SK-N-SH treated with all-trans-retinoic acid at 6 μM for 48 hours (cell line): ENCODE results near the gene CES3.
"Not testable (repeated sequence)": the region's sequence is repeated elsewhere in the genome, so short reads cannot be mapped to it uniquely, and the experiment has no call there.

ENCODE experiments used
- ATAC-seq: fragments of 200-7000 bp; cut with Tn5 transposase; 3 replicates; pipeline ENCODE4 v1.9.1; 2020; ENCODE audit warnings: mild to moderate bottlenecking, moderate library complexity
- ARNTL ChIP-seq: fragments of 450-650 bp; formaldehyde crosslinking; IDR thresholded peaks from 2 replicates; pipeline ENCODE4 v1.5.0; 2020; ENCODE audit warnings: low read depth, mild to moderate bottlenecking, moderate library complexity, borderline replicate concordance
- BACH2 ChIP-seq: fragments of 250-450 bp; sonication (Bioruptor Pico); IDR thresholded peaks from 2 replicates; pipeline ENCODE4 v1.9.0; 2021; ENCODE audit warnings: mild to moderate bottlenecking, borderline replicate concordance
- CREB5 ChIP-seq: fragments of 250-450 bp; sonication (Bioruptor Pico); IDR thresholded peaks from 2 replicates; pipeline ENCODE4 v1.5.1; 2020; ENCODE audit warnings: low read depth, mild to moderate bottlenecking, moderate library complexity
- CSDC2 ChIP-seq: fragments of 250-450 bp; sonication (Bioruptor Pico); IDR thresholded peaks from 2 replicates; pipeline ENCODE4 v1.5.0; 2020; ENCODE audit warnings: mild to moderate bottlenecking, moderate library complexity
- CSRNP3 ChIP-seq: fragments of 250-450 bp; sonication (Bioruptor Pico); IDR thresholded peaks from 2 replicates; pipeline ENCODE4 v1.5.1; 2021; ENCODE audit warnings: mild to moderate bottlenecking, moderate library complexity
- ESRRG ChIP-seq: fragments of 250-450 bp; sonication (Bioruptor Pico); IDR thresholded peaks from 2 replicates; pipeline ENCODE4 v1.6.1; 2021; ENCODE audit warnings: mild to moderate bottlenecking
- GLIS3 ChIP-seq: fragments of 250-450 bp; sonication (Bioruptor Pico); IDR thresholded peaks from 2 replicates; pipeline ENCODE4 v1.5.0; 2020; ENCODE audit warnings: mild to moderate bottlenecking, moderate library complexity
- PATZ1 ChIP-seq: fragments of 250-450 bp; sonication (Bioruptor Pico); IDR thresholded peaks from 2 replicates; pipeline ENCODE4 v1.8.0; 2020; ENCODE audit warnings: mild to moderate bottlenecking, moderate library complexity, borderline replicate concordance
- POU6F1 ChIP-seq: fragments of 250-450 bp; sonication (Bioruptor Pico); IDR thresholded peaks from 2 replicates; pipeline ENCODE4 v1.8.0; 2021; ENCODE audit warnings: low read depth, mild to moderate bottlenecking, moderate library complexity, borderline replicate concordance
- PPARA ChIP-seq: fragments of 250-450 bp; sonication (Bioruptor Pico); IDR thresholded peaks from 2 replicates; pipeline ENCODE4 v1.5.0; 2020; ENCODE audit warnings: mild to moderate bottlenecking, borderline replicate concordance
- RARB ChIP-seq: fragments of 250-450 bp; sonication (Bioruptor Pico); IDR thresholded peaks from 2 replicates; pipeline ENCODE4 v1.8.0; 2021; ENCODE audit warnings: mild to moderate bottlenecking, moderate library complexity
- SNAI2 ChIP-seq: fragments of 250-450 bp; sonication (Bioruptor Pico); IDR thresholded peaks from 2 replicates; pipeline ENCODE4 v1.5.0; 2020; ENCODE audit warnings: mild to moderate bottlenecking, moderate library complexity
- TCF4 ChIP-seq: fragments of 250-450 bp; sonication (Bioruptor Pico); IDR thresholded peaks from 2 replicates; pipeline ENCODE4 v1.8.0; 2021; ENCODE audit warnings: mild to moderate bottlenecking, moderate library complexity, borderline replicate concordance
- TOX ChIP-seq: fragments of 250-450 bp; sonication (Bioruptor Pico); IDR thresholded peaks from 2 replicates; pipeline ENCODE4 v1.8.0; 2021; ENCODE audit warnings: mild to moderate bottlenecking, moderate library complexity, borderline replicate concordance
- TSHZ2 ChIP-seq: fragments of 250-450 bp; sonication (Bioruptor Pico); IDR thresholded peaks from 2 replicates; pipeline ENCODE4 v1.5.0; 2020; ENCODE audit warnings: mild to moderate bottlenecking, moderate library complexity
- ZC3H10 ChIP-seq: fragments of 250-450 bp; sonication (Bioruptor Pico); IDR thresholded peaks from 2 replicates; pipeline ENCODE4 v1.5.1; 2021; ENCODE audit warnings: mild to moderate bottlenecking, moderate library complexity
- ZFP30 ChIP-seq: fragments of 450-650 bp; formaldehyde crosslinking; IDR thresholded peaks from 2 replicates; pipeline ENCODE4 v1.5.0; 2022; ENCODE audit warnings: mild to moderate bottlenecking, moderate library complexity
- ZNF565 ChIP-seq: fragments of 450-650 bp; formaldehyde crosslinking; conservative IDR thresholded peaks from 2 replicates; pipeline ENCODE4 v1.5.0; 2020; ENCODE audit warnings: low read depth, mild to moderate bottlenecking, moderate library complexity
- ZNF70 ChIP-seq: fragments of 450-650 bp; formaldehyde crosslinking; IDR thresholded peaks from 2 replicates; pipeline ENCODE4 v1.5.0; 2020; ENCODE audit warnings: mild to moderate bottlenecking, moderate library complexity
- ZNF8 ChIP-seq: fragments of 450-650 bp; formaldehyde crosslinking; IDR thresholded peaks from 2 replicates; pipeline ENCODE4 v1.5.0; 2020; ENCODE audit warnings: mild to moderate bottlenecking, moderate library complexity

Gene CES3

GRCh38 chr16:66954097-66954659, 6.9 kb upstream of the CES3 start:
- peak; percentile 98 for ATAC-seq
- TF ChIP-seq TCF4 (CRISPR knock-in tag), result no peak
- no peak for TF ChIP-seq RARB (CRISPR knock-in tag)
- TF ChIP-seq PPARA (CRISPR knock-in tag), result no peak
- TF ChIP-seq GLIS3 (CRISPR knock-in tag), result no peak
- no peak for TF ChIP-seq TSHZ2 (CRISPR knock-in tag)
- TF ChIP-seq POU6F1, result no peak
- TF ChIP-seq ZNF565, result no peak
- TF ChIP-seq CREB5 (CRISPR knock-in tag), result no peak
- no peak for TF ChIP-seq ZC3H10 (CRISPR knock-in tag)
- no peak for TF ChIP-seq CSRNP3 (CRISPR knock-in tag)
- no peak for TF ChIP-seq BACH2 (CRISPR knock-in tag)
- no peak for TF ChIP-seq ZNF8 (CRISPR knock-in tag)
- TF ChIP-seq PATZ1 (CRISPR knock-in tag), result no peak
- TF ChIP-seq ESRRG, result no peak
- no peak for TF ChIP-seq CSDC2 (CRISPR knock-in tag)
- TF ChIP-seq TOX, result no peak
- TF ChIP-seq ZNF70 (CRISPR knock-in tag), result no peak
- no peak for TF ChIP-seq ARNTL
- TF ChIP-seq, all 23 proteins: peak for 0

GRCh38 chr16:66955363-66956153, 5.5 kb upstream of the CES3 start:
- ATAC-seq, result not testable (repeated sequence)

GRCh38 chr16:66956154-66956457, 5.0 kb upstream of the CES3 start:
- not testable (repeated sequence) for ATAC-seq

- ATAC-seq, result no peak
- TF ChIP-seq TOX (no peak), CREB5 (CRISPR knock-in tag) (no peak), TCF4 (CRISPR knock-in tag) (no peak), CSRNP3 (CRISPR knock-in tag) (no peak), ZFP30 (CRISPR knock-in tag) (no peak), GLIS3 (CRISPR knock-in tag) (no peak), ZNF70 (CRISPR knock-in tag) (no peak), ARNTL (no peak), SNAI2 (CRISPR knock-in tag) (no peak), RARB (CRISPR knock-in tag) (no peak), ZNF8 (CRISPR knock-in tag) (no peak), ZC3H10 (CRISPR knock-in tag) (no peak)
Measured at GRCh38 chr16:66958857-66959703, 2.0 kb upstream of the CES3 start.
